RCC 7860 (cell line): ENCODE data around the gene APOA1.

ENCODE experiments used
- DNase-seq: peaks from one replicate; pipeline ENCODE4 v3.0.0-alpha.2; 2015; ENCODE audit warnings: low spot score
- FAIRE-seq: peaks from 2 replicates; lab custom pipeline; 2012; peaks lifted over from hg19 to GRCh38; lab: Jason Lieb, UNC

APOA1 gene

GRCh38 chr11:116837231-116838091 lies at the start of gene APOA1:
Gene APOA1, minus strand, starts transcription at chr11:116837622. Its CDS starts 235 bp downstream, at chr11:116837387.
- no peak for FAIRE-seq
- no peak for DNase-seq

DNA sequence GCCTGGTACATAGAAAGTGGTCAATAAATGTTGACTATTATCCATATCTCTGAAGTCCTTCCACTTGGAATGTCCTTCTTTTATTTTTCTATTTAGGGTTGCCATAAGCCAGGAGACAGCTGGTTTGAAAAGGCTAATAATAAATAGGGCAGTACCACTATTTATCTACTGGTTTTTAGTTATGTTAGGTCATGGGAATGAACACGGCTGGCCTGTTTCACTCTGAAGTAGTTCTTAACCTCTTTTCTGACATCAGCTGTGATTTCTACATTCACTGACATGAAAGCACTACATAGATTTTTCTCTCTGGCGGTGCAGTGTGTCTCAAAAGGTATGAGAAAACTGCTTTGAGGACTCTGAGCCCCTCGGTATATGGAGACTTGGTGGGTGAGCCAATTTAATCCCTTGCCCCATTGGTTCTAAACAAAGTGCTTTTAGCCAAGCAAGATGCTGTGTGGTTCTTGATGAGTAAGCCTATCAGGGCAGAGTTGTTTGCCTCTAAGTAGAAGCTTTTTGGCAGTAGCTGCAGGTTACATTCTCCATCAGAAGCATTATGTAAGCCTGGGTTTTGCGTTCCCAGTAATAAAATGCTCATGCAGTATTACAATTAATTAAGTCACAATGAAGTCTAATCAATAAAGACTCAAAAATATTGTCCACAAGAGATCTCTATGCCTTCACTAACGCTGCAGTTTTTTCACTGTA lies 48.7 kb upstream of the APOA1 start:
- no peak for DNase-seq
- FAIRE-seq, result no peak

GRCh38 chr11:116882386-116882785 lies 45.0 kb upstream of the APOA1 start:
- DNase-seq (peak; percentile 20), FAIRE-seq (peak; percentile 30)

- no peak for DNase-seq
- FAIRE-seq, result no peak
These were observed 43.7 kb upstream of the APOA1 start for GRCh38 chr11:116881143-116881542.

DNA sequence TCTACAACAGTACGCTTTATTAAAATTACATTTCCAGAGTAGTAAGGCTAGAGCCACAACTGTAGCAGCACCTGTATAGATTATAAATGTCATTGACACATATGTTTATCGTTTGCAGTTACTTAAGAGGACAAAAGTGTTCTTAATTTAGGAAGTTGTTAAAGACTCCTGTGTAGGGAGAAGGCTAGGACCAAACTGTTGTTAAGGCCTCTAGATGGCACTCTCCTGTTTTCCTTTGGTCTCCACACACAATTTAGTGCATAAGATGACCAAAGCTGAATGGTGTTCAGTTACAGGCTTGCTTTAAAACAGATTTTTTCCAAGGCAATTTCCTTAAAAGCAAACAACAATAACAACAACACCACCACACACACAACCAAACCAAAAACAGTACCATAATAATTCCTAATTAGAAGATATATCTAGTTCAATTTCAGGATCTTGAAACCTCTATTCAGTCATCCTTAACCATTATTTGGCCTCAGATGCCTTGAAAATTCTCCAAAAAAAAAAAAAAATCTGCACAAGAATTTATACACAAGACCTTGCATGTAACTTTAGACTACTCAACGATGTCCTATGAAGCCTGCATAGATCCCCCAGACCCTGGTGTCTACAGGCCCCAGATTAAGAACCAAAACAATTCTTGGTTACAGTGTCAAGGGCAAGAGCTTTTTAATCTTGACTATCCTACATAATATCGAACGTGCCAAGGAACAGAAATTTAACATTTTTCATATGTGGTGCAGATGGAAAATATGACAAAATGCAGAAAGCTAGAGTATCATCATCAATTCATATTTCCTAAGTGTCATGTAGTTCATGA lies 42.6 kb upstream of the APOA1 start:
- DNase-seq, result peak; percentile 47
- peak; percentile 30 for FAIRE-seq

GRCh38 chr11:116876656-116877055 lies 39.2 kb upstream of the APOA1 start:
- no peak for FAIRE-seq
- DNase-seq, result no peak

DNA sequence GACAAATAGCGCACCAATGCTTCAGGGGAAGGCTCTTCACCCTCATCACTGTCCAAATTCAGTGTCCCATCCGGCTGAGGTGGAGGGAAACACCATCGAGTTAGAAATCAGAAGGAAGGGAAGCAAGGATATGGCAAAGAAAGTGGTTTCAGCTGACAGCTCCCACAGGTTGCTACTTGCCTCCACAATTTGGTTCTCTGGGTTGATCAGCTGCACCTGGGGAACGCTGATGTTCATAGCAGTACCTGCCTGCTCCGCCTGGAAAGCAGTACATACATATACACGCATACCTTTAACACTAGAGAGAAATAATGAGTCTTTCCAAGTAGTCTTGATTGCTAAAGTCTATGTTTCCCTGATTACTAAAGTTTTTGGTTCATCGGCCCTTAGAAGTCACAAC lies 37.8 kb upstream of the APOA1 start:
- no peak for FAIRE-seq
- DNase-seq, result no peak

DNA sequence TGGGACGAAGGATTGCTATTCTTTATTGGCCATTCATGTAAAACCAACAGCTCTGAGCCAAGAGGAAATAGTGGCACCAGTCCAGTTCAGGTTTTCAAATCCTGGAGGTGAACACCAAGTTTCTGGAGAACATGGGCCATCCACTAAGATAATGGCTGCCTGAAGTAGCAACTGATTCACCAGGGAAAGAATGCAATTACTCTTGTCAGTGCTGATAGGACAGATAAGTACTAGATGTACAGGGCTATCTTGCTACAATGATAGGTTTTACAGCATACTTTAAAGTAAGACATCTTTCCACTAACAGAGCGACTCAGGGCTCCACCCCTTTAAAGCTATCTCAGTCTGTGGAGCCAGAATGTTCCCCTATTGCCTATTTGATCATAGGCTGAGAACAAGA lies 36.8 kb upstream of the APOA1 start:
- no peak for DNase-seq
- FAIRE-seq, result no peak

- FAIRE-seq (no peak), DNase-seq (no peak)
These were observed 36.0 kb upstream of the APOA1 start for GRCh38 chr11:116873381-116873780.

GRCh38 chr11:116871248-116871647 lies 33.8 kb upstream of the APOA1 start:
- FAIRE-seq, result peak; percentile 21
- DNase-seq, result peak; percentile 46

DNA sequence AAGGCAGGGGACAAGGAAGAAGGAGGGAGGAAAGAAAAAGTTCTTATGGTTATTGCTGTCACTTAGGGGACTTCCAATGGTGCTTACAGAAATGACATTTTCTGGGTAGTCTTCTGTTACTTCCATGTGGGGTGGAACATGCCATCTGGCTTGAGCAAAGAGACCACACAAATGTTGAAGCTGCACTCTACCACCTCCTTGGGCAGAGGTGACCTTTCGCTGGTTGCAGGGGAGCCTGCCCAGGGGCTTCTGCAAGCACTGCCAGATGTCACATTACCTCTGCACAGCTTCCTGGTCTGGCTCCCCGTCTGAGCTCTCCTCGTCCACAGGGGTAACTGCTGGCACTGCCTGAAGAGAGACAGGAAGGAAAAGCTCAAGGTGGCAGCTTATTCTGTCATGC lies 32.6 kb upstream of the APOA1 start:
- DNase-seq, result no peak
- no peak for FAIRE-seq

DNA sequence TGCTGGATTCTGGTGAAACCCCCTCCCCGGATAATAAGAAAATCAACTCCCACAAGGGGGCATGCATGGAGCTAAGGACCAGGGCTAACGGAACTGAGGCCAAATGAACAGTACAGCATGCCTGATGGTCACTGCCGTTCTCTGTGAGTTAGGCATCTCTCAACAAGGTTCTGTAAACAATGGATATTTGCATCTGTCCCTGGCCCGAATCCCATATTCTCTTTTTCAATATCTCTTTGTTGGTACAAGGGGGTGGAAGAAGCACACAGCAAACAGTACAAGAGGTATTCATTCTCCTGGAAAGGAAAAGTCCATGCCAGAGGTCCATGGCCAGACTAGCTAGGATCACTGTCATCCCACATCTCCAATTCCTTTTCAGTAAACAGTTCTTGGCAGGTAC lies 32.2 kb upstream of the APOA1 start:
- DNase-seq, result no peak
- no peak for FAIRE-seq

GRCh38 chr11:116868066-116868465 lies 30.6 kb upstream of the APOA1 start:
- FAIRE-seq (no peak), DNase-seq (no peak)

- no peak for FAIRE-seq
These were observed 30.2 kb upstream of the APOA1 start for GRCh38 chr11:116867619-116868018.

DNA sequence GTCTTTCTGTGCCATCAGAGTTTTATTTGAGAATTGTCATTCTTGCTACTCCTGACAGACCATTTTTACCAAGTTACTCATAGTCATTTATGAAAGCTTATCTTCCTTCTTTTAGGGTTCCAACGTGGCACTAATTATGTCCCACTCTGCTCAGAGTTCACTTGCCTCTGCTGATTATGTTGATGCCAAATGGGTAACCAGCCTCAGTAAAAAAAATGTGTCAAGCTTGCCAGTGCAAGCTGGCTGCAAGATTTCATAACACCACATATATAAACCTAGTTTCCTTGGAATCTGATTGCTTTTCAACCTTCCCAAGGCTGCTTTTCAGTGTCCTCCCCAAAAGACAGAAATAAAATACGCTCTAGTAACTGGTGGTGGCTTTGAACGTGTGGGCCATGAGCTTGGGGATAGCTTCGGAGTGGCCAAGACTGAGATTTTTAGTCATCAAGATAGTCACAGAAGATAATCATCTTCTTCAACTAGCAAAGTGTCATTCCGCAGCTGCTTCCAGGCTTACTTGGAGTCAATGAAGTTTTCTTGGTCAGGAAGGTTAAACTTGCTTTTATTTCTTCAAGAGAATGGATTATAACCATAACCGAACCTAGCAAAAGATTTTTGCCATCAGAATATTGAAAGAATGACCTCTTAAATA lies 29.5 kb upstream of the APOA1 start:
- DNase-seq (no peak), FAIRE-seq (no peak)

More at GRCh38 chr11:116867619-116868018, 30.2 kb upstream of the APOA1 start:
- DNase-seq, result no peak

DNA sequence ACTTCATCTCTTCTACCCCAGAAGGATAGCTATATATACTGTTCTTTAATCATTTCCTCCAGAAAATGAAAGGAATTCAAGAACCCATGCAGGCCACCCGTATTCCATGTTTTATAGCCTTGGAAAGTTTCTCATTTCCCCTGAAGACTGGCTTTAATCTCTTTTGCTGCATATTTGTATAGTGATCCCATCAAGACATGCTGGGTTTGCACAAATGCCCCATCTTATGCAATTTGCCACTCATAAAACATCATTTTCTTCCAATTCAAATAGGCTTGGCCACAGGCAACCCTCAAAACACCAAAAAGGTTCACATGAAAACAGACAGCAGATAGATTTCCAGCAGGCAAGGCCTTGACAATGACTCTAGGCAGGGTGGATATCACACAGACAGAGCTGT lies 28.3 kb upstream of the APOA1 start:
- DNase-seq, result no peak
- FAIRE-seq, result no peak

- DNase-seq (no peak), FAIRE-seq (no peak)
These were observed 27.1 kb upstream of the APOA1 start for GRCh38 chr11:116864531-116864930.

GRCh38 chr11:116862951-116863350 lies 25.5 kb upstream of the APOA1 start:
- FAIRE-seq (no peak), DNase-seq (no peak)

GRCh38 chr11:116862185-116862584 lies 24.8 kb upstream of the APOA1 start:
- FAIRE-seq, result no peak

DNA sequence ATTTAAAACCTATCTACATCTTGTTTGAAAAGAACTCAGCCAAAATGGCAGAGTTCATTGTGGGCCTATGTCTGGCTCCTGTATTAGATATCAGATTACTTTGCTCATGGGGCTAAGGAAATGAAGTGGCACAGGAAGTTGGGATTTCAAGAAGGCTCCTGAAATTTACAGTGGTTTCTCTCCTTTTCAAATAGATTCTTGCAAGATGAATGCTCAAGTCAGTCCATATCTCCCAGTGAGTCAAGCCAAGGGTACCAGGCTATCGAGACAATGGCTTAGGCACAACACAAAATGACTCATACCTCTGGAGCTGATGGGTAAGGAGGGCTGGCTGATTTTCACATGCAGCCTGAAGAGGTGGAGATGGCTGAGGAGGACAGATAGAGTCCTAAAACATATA lies 24.1 kb upstream of the APOA1 start:
- no peak for FAIRE-seq
- DNase-seq, result peak; percentile 64

More at GRCh38 chr11:116862185-116862584, 24.8 kb upstream of the APOA1 start:
- no peak for DNase-seq

- FAIRE-seq (no peak), DNase-seq (no peak)
These were observed 22.9 kb upstream of the APOA1 start for GRCh38 chr11:116860303-116860702.
